ENCODE measurements around the gene NTNG1.

GRCh38 chr1:107362468-107363140, 221.8 kb downstream of the NTNG1 start:
- TF ChIP-seq GABPA (IDR thresholded peaks at IDR 0.05; ENCODE audit: low read depth, low read length) (no peak), GABPA (CRISPR knock-in tag; IDR thresholded peaks at IDR 0.05; ENCODE audit: low read depth) (no peak), NFIB (CRISPR knock-in tag; IDR thresholded peaks at IDR 0.05; ENCODE audit: borderline replicate concordance) (no peak), STAT5B (CRISPR knock-in tag; IDR thresholded peaks at IDR 0.05) (no peak), CHD2 (IDR thresholded peaks at IDR 0.05; ENCODE audit: low read depth, low read length) (no peak)
